HEK293 (cell line): Measurements from ENCODE around the gene TSEN54.

Source experiments
- YY1 ChIP-seq: fragments of 450-650 bp; formaldehyde crosslinking; IDR thresholded peaks from 2 replicates; pipeline ENCODE4 v1.5.1; 2018; ENCODE audit warnings: missing biosample characterization, missing genetic modification characterization
- ZEB2 ChIP-seq: fragments of 450-650 bp; formaldehyde crosslinking; IDR thresholded peaks from 2 replicates; pipeline ENCODE4 v1.5.1; 2016; ENCODE audit warnings: missing biosample characterization, missing genetic modification characterization
- ZNF121 ChIP-seq: fragments of 450-650 bp; formaldehyde crosslinking; IDR thresholded peaks from 2 replicates; pipeline ENCODE4 v1.5.1; 2016; ENCODE audit warnings: missing biosample characterization, missing genetic modification characterization
- TF ChIP-seq, protein P1 (sequence below): fragments of 450-650 bp; formaldehyde crosslinking; IDR thresholded peaks from 2 replicates; pipeline ENCODE4 v1.5.1; 2016; ENCODE audit warnings: missing biosample characterization, missing genetic modification characterization
- TF ChIP-seq, protein P2 (sequence below): fragments of 450-650 bp; formaldehyde crosslinking; IDR thresholded peaks from 2 replicates; pipeline ENCODE4 v1.5.1; 2016; ENCODE audit warnings: missing biosample characterization, missing genetic modification characterization, low read depth
- TF ChIP-seq, protein P3 (sequence below): fragments of 450-650 bp; formaldehyde crosslinking; optimal IDR thresholded peaks from 2 replicates; pipeline ENCODE3; 2016; ENCODE audit warnings: missing biosample characterization, mild to moderate bottlenecking, missing genetic modification characterization

DNA sequence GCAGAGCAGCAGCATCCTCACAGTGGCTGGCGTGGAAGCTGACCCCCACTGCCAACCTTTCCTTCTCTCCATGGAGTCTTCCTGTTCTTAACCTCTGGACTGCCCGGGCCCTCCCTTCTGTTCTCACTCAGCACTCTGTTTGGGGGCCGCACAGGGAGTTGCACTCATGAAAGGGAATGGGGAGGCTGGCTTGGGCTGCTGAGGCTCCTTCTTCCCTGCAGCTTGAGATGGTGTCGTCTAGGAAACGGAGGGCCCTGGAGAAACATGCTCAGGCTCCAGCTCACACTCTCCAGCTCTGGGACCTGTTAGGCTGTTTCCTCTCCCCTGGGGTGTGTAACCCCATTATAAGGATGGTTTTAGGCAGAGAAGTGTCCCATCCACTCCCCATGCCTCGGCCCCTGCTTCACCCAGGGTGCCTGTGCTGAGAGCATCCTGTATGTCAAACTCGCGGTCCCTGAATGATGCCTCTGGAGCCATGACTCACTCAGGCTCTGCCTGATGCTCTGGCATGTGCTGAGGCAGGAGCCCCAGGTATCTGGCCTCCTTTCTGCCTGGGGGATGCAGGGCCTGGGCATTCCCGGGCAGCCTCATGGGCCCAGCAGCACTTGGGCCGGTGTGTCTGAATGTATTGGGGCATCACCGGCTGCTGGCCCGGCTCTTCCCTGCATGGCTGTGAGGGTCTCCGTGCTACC, 41.0 kb upstream of the TSEN54 start:
- TF ChIP-seq, protein P1, sequence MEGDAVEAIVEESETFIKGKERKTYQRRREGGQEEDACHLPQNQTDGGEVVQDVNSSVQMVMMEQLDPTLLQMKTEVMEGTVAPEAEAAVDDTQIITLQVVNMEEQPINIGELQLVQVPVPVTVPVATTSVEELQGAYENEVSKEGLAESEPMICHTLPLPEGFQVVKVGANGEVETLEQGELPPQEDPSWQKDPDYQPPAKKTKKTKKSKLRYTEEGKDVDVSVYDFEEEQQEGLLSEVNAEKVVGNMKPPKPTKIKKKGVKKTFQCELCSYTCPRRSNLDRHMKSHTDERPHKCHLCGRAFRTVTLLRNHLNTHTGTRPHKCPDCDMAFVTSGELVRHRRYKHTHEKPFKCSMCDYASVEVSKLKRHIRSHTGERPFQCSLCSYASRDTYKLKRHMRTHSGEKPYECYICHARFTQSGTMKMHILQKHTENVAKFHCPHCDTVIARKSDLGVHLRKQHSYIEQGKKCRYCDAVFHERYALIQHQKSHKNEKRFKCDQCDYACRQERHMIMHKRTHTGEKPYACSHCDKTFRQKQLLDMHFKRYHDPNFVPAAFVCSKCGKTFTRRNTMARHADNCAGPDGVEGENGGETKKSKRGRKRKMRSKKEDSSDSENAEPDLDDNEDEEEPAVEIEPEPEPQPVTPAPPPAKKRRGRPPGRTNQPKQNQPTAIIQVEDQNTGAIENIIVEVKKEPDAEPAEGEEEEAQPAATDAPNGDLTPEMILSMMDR (tag by site-specific recombination) = no peak
- TF ChIP-seq ZNF121 (tag by site-specific recombination) (no peak), YY1 (tag by site-specific recombination) (no peak), ZEB2 (tag by site-specific recombination) (no peak)
- TF ChIP-seq, protein P2, sequence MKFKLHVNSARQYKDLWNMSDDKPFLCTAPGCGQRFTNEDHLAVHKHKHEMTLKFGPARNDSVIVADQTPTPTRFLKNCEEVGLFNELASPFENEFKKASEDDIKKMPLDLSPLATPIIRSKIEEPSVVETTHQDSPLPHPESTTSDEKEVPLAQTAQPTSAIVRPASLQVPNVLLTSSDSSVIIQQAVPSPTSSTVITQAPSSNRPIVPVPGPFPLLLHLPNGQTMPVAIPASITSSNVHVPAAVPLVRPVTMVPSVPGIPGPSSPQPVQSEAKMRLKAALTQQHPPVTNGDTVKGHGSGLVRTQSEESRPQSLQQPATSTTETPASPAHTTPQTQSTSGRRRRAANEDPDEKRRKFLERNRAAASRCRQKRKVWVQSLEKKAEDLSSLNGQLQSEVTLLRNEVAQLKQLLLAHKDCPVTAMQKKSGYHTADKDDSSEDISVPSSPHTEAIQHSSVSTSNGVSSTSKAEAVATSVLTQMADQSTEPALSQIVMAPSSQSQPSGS (tag by site-specific recombination) = no peak
- TF ChIP-seq, protein P3, sequence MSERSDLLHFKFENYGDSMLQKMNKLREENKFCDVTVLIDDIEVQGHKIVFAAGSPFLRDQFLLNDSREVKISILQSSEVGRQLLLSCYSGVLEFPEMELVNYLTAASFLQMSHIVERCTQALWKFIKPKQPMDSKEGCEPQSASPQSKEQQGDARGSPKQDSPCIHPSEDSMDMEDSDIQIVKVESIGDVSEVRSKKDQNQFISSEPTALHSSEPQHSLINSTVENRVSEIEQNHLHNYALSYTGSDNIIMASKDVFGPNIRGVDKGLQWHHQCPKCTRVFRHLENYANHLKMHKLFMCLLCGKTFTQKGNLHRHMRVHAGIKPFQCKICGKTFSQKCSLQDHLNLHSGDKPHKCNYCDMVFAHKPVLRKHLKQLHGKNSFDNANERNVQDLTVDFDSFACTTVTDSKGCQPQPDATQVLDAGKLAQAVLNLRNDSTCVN = no peak
